A673 (cell line): ENCODE results near the gene PEA15.

Source experiments
- CTCF ChIP-seq: fragments of 300-800, 200-600 bp; sonication (generic); conservative IDR thresholded peaks from 2 replicates; pipeline ENCODE4 v1.5.1; 2017; ENCODE audit warnings: low read depth, mild to moderate bottlenecking, antibody characterized with exemption, low read length, moderate library complexity, mixed read lengths
- EZH2 ChIP-seq: fragments of 200-600 bp; sonication (generic); IDR thresholded peaks from 2 replicates; pipeline ENCODE4 v1.6.1; 2017; ENCODE audit warnings: borderline replicate concordance, low read depth, mild to moderate bottlenecking, mixed read lengths, antibody characterized with exemption, low read length; ENCODE audit not compliant: poor library complexity, severe bottlenecking

DNA sequence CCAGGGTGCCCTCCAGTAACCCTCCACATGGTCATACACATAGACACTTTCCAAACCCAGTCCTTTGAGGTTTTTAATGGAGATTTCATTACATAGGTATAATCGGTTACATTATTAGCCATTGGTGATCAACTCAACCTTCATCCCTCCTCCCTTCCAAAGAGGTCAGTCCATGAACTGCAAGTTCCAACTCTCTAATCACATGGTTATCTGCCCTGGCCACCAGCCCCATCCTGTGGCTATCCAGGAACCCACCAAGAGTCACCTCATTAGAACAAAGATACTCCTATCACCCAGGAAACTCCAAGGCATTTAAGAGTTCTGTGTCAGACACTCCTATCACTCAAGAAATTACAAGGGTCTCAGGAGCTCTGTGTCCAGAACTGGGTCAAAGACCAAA is 41.6 kb upstream of the PEA15 start:
- TF ChIP-seq CTCF (no peak), EZH2 (no peak)
